Osteoblast (primary cell): Measurements from ENCODE around the gene ACOT6. TPM values are rescaled to one million over a fixed set of nuclear protein-coding genes. Genes with fewer than 3 reads are reported as not detected.

ENCODE experiments used
- DNase-seq: peaks from one replicate; pipeline ENCODE4 v3.0.0; 2011; ENCODE audit warnings: low spot score, mixed read lengths; ENCODE audit not compliant: insufficient read length; ENCODE audit errors: missing footprints
- H2AFZ ChIP-seq: 2 replicates; pipeline ENCODE4 v1.6.0; 2011; ENCODE audit warnings: mild to moderate bottlenecking, low read length
- H3K27ac ChIP-seq: 2 replicates; pipeline ENCODE4 v1.5.1; 2011; ENCODE audit warnings: mild to moderate bottlenecking, low read depth, low read length, moderate library complexity
- H3K27me3 ChIP-seq: 2 replicates; pipeline ENCODE4 v1.6.0; 2012; ENCODE audit warnings: mild to moderate bottlenecking, control low read depth, inconsistent platforms, low read length, moderate library complexity; ENCODE audit not compliant: insufficient read depth
- H3K36me3 ChIP-seq: 2 replicates; pipeline ENCODE4 v1.5.1; 2011; ENCODE audit warnings: mild to moderate bottlenecking, low read length, control low read depth, moderate library complexity; ENCODE audit not compliant: insufficient read depth
- H3K4me1 ChIP-seq: 2 replicates; pipeline ENCODE4 v1.5.1; 2011; ENCODE audit warnings: mild to moderate bottlenecking, low read length, control low read depth, moderate library complexity; ENCODE audit not compliant: insufficient read depth
- H3K4me2 ChIP-seq: 2 replicates; pipeline ENCODE4 v1.6.0; 2011; ENCODE audit warnings: mild to moderate bottlenecking, low read length; ENCODE audit not compliant: insufficient read depth
- H3K4me3 ChIP-seq: fragments of 200-600 bp; sonication (generic); 3 replicates; pipeline ENCODE4 v1.5.1; 2012; ENCODE audit warnings: mild to moderate bottlenecking, low read length, inconsistent platforms; ENCODE audit not compliant: insufficient read depth
- H3K79me2 ChIP-seq: 2 replicates; pipeline ENCODE4 v1.6.0; 2012; ENCODE audit warnings: mild to moderate bottlenecking, low read length, control low read depth, inconsistent platforms; ENCODE audit not compliant: insufficient read depth
- H3K9me3 ChIP-seq: 2 replicates; pipeline ENCODE4 v1.5.1; 2011; ENCODE audit warnings: low read depth, low read length, control low read depth
- H4K20me1 ChIP-seq: 2 replicates; pipeline ENCODE4 v1.6.0; 2012; ENCODE audit warnings: mild to moderate bottlenecking, low read length, control low read depth; ENCODE audit not compliant: insufficient read depth
- CTCF ChIP-seq: IDR thresholded peaks from 2 replicates; pipeline ENCODE4 v1.5.1; 2011; ENCODE audit warnings: mild to moderate bottlenecking, low read depth, low read length, moderate library complexity; ENCODE audit errors: extremely low read depth
- total RNA-seq: library from RNA; depleted of rRNA; stranded (reverse); fragments of >200 nt; gene quantifications from 2 replicates; pipeline ENCODE4 v1.2.3, GENCODE V29; 2012

The ACOT6 gene
- total RNA-seq, 1 donor, result not detected

- DNase-seq, result no peak
Observed at GRCh38 chr14:73660511-73660910, 48.2 kb downstream of the ACOT6 start.

GRCh38 chr14:73661872-73662271 lies 49.6 kb downstream of the ACOT6 start:
- no peak for TF ChIP-seq CTCF
- Histone ChIP-seq H3K27me3 (no peaks in the 10 kb centered on the region), H3K79me2 (no peaks in the 10 kb centered on the region), H3K27ac (no peak overlapping the region), H3K36me3 (no peaks in the 10 kb centered on the region), H3K4me3 (no peak overlapping the region), H3K9me3 (no peaks in the 10 kb centered on the region), H3K4me2 (no peak overlapping the region), H4K20me1 (no peaks in the 10 kb centered on the region), H3K4me1 (peaks cover 5% of the 10 kb centered on the region), H2AFZ (no peak overlapping the region)
- no peak for DNase-seq

More at GRCh38 chr14:73660511-73660910, 48.2 kb downstream of the ACOT6 start:
- H3K4me3 ChIP-seq, result no peak overlapping the region
- no peak for TF ChIP-seq CTCF
- H3K4me1 ChIP-seq, result peaks cover 5% of the 10 kb centered on the region
- no peak overlapping the region for H3K27ac ChIP-seq
- no peak overlapping the region for H2AFZ ChIP-seq
- H3K79me2 ChIP-seq, result no peaks in the 10 kb centered on the region
- H3K27me3 ChIP-seq, result no peaks in the 10 kb centered on the region
- no peaks in the 10 kb centered on the region for H3K9me3 ChIP-seq
- H3K36me3 ChIP-seq, result no peaks in the 10 kb centered on the region
- no peaks in the 10 kb centered on the region for H4K20me1 ChIP-seq
- H3K4me2 ChIP-seq, result no peak overlapping the region

- no peak overlapping the region for H2AFZ ChIP-seq
- H3K4me3 ChIP-seq, result no peak overlapping the region
- no peaks in the 10 kb centered on the region for H4K20me1 ChIP-seq
- H3K36me3 ChIP-seq, result peaks cover under 1% of the 10 kb centered on the region
- no peak overlapping the region for H3K4me2 ChIP-seq
- peaks cover 5% of the 10 kb centered on the region for H3K4me1 ChIP-seq
- no peak for DNase-seq
- no peak overlapping the region for H3K27ac ChIP-seq
- no peaks in the 10 kb centered on the region for H3K79me2 ChIP-seq
- H3K27me3 ChIP-seq, result no peaks in the 10 kb centered on the region
- peak; percentile 72 for TF ChIP-seq CTCF
- no peaks in the 10 kb centered on the region for H3K9me3 ChIP-seq
Observed at GRCh38 chr14:73662487-73662943, 50.2 kb downstream of the ACOT6 start.

- no peak for TF ChIP-seq CTCF
- peaks cover 4% of the 10 kb centered on the region for H3K36me3 ChIP-seq
- no peaks in the 10 kb centered on the region for H4K20me1 ChIP-seq
- no peaks in the 10 kb centered on the region for H3K79me2 ChIP-seq
- no peak overlapping the region for H3K4me3 ChIP-seq
- H3K9me3 ChIP-seq, result no peaks in the 10 kb centered on the region
- no peaks in the 10 kb centered on the region for H3K27me3 ChIP-seq
- no peak overlapping the region for H2AFZ ChIP-seq
- no peak overlapping the region for H3K4me2 ChIP-seq
- H3K4me1 ChIP-seq, result peaks cover 5% of the 10 kb centered on the region
- DNase-seq, result no peak
- no peak overlapping the region for H3K27ac ChIP-seq
Observed at GRCh38 chr14:73663548-73664212, 51.4 kb downstream of the ACOT6 start.
